Measurements from ENCODE around the gene KITLG. TPM values are rescaled to one million over a fixed set of nuclear protein-coding genes. Genes with fewer than 3 reads are reported as not detected.

Gene KITLG
- total RNA-seq, 1 donor: 110 TPM

DNA sequence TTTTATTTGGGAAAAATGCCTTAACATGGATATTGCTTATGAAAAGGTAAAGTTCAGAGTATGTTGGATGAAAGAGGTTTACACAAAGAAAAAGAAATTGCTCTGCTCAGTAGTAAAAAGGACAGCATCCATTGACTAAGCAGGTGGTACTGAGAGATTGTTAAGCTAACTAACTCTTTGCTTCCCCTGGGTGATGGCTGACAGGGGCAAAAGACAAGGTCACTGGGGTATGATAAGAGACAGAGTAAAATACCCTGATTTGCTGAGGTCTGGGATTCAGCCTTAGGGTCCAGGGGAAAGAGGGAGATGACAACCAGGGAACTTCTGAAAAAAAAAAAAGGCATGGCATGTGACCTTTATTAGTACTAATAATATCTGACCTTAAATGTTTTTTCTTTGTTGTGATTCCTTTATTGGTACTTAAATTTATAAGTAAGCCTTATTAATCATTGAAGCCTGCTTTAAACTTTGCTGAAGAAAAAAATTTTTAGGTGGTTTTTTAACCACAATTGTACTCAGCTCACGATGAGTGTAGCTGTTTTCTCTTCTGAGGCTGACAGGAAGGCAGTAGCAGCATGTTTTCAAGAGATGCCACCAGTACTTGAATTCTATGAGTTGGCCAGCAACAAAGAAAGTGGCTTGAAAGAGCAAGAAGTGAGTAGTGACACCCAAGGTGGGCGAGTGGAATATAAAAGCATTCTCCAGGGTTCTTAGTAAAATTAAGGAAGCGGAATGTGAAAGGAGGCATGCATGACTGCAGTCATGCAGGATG, 43.7 kb upstream of the KITLG start:
- no peak for DNase-seq (ENCODE audit: low read depth)
- no peak overlapping the region for H3K4me3 ChIP-seq (ENCODE audit: low read depth, low read length)
- no peak for TF ChIP-seq CTCF (IDR thresholded peaks at IDR 0.05; ENCODE audit: insufficient read depth, low read length)

DNA sequence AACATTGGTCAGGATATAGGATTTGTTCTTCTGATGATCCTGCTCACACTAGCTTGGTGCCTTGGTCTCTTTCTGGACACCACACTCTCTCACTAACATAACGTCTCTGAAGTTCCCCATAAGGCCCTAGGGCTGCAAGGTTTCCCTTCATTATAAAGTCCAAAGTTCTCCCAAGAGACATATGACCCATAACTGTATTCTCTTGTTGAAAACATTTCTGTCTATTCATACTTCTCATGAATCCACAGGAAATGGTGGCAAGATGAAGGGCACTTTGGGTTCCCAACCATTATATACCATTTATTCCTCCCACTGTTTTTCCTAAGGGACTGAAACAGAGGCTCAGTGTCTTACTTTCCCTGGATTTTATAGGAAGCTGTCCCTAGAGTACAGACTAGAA, 37.1 kb upstream of the KITLG start:
- TF ChIP-seq CTCF (IDR thresholded peaks at IDR 0.05; ENCODE audit: insufficient read depth, low read length): no peak
- no peak overlapping the region for H3K4me3 ChIP-seq (ENCODE audit: low read depth, low read length)
- DNase-seq (ENCODE audit: low read depth): no peak

- TF ChIP-seq CTCF (IDR thresholded peaks at IDR 0.05; ENCODE audit: insufficient read depth, low read length): no peak
- DNase-seq (ENCODE audit: low read depth): no peak
- no peak overlapping the region for H3K4me3 ChIP-seq (ENCODE audit: low read depth, low read length)
Observed at GRCh38 chr12:88615490-88615889, 35.2 kb upstream of the KITLG start.

DNA sequence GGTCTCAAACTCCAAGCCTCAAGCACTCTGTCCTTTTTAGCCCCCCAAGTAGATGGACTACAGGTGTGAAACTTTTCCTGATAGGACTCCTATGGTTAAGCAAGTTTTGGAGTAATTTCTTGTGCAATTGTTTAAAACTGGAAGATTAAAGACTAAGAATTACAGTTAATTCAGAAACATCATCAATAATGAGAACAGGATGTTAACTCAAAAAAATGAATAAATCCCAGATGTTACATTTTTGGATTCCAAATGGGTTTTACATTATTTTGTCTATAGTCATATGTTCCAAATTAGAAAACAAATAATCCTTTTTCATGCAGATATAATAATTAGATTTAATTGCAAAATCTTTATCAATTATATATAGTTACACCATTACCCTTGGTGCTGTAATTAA, 24.4 kb upstream of the KITLG start:
- TF ChIP-seq CTCF (IDR thresholded peaks at IDR 0.05; ENCODE audit: insufficient read depth, low read length): no peak
- DNase-seq (ENCODE audit: low read depth): no peak
- no peak overlapping the region for H3K4me3 ChIP-seq (ENCODE audit: low read depth, low read length)

- DNase-seq (ENCODE audit: low read depth): peak; percentile 83
- no peak for TF ChIP-seq CTCF (IDR thresholded peaks at IDR 0.05; ENCODE audit: insufficient read depth, low read length)
- no peak overlapping the region for H3K4me3 ChIP-seq (ENCODE audit: low read depth, low read length)
Observed at GRCh38 chr12:88600272-88600671, 20.0 kb upstream of the KITLG start.

DNA sequence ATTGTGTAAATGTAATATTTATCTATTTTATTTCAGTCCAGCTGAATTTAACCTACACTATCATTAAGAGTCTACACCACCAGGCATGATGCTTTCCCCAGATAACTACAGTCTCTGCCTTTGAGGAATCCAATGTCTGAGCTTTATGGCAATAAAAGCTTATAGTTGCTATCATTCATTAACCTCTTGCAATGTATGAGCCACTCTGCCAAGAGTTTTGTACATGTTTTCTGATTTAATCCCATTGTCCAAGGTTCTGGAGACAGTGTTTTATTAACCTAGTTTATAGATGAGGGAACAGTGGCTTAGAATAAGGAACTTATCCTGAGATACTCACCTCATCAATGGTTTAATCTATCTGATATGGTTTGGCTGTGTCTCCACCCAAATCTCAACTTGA, 17.1 kb upstream of the KITLG start:
- no peak for TF ChIP-seq CTCF (IDR thresholded peaks at IDR 0.05; ENCODE audit: insufficient read depth, low read length)
- H3K4me3 ChIP-seq (ENCODE audit: low read depth, low read length): no peak overlapping the region
- DNase-seq (ENCODE audit: low read depth): no peak

DNA sequence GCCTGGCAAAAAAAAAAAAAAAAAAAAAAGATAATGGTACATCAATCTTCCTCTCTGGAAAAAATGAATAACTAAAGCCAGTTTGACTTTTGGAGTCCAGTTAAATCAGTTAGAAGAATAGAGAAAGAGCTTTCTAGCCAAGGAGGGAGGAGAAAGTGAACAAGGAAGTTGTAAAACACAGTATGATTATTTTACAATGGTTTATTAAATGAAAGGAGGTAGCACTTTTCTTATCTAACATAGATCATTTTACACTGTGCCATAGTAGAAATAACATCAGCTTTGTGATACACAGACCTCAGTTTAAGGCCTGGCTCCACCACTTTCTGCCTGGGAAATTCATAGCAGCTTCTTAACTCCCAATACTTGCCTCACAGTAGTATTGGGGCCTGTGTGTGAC, 15.4 kb upstream of the KITLG start:
- TF ChIP-seq CTCF (IDR thresholded peaks at IDR 0.05; ENCODE audit: insufficient read depth, low read length): no peak
- H3K4me3 ChIP-seq (ENCODE audit: low read depth, low read length): no peak overlapping the region
- no peak for DNase-seq (ENCODE audit: low read depth)

All from fibroblast of the aortic adventitia (primary cell).